PC-3 (cell line): ENCODE data around the gene MPPED2. TPM values are rescaled to one million over a fixed set of nuclear protein-coding genes. Genes with fewer than 3 reads are reported as not detected.

ENCODE experiments used
- ATAC-seq: fragments of 200-7000 bp; cut with Tn5 transposase; 2 replicates; pipeline ENCODE4 v1.9.1; 2020; ENCODE audit warnings: mild to moderate bottlenecking, moderate library complexity
- BruUV-seq: library from RNA; stranded (reverse); fragments of 400-500 nt; replicated peaks from 2 replicates; lab custom pipeline; 2021; lab: Mats Ljungman, UMichigan
- CTCF ChIA-PET: fragments of 300-600 bp; sonication (Branson Sonifier 250); formaldehyde crosslinking; loops from one replicate; lab custom pipeline; 2022; ENCODE audit warnings: antibody characterized with exemption; lab: Charles Lee
- POLR2A ChIA-PET: fragments of 300-600 bp; sonication (Branson Sonifier 250); formaldehyde crosslinking; loops from one replicate; lab custom pipeline; 2022; ENCODE audit warnings: antibody characterized with exemption; ENCODE audit not compliant: unreplicated experiment; lab: Charles Lee
- DNase-seq: peaks from one replicate; pipeline ENCODE4 v3.0.0-alpha.2; 2015
- H2AFZ ChIP-seq: fragments of 300-600 bp; sonication (generic); 2 replicates; pipeline ENCODE4 v1.6.0; 2016; ENCODE audit warnings: antibody characterized with exemption, low read length
- H3F3A ChIP-seq: fragments of 300-600 bp; sonication (generic); one replicate; pipeline ENCODE4 v1.6.0; 2017; ENCODE audit warnings: antibody characterized with exemption, low read length, control low read depth, mild to moderate bottlenecking; ENCODE audit not compliant: unreplicated experiment
- H3K27ac ChIP-seq: fragments of 300-600 bp; sonication (generic); 2 replicates; pipeline ENCODE4 v1.5.1; 2016; ENCODE audit warnings: mild to moderate bottlenecking, low read length
- H3K27me3 ChIP-seq: fragments of 300-600 bp; sonication (generic); 2 replicates; pipeline ENCODE4 v1.6.1; 2016; ENCODE audit warnings: low read length, mixed read lengths
- H3K36me3 ChIP-seq: fragments of 300-600 bp; sonication (generic); 2 replicates; pipeline ENCODE4 v1.6.1; 2016; ENCODE audit warnings: low read depth, mixed run types, low read length, mixed read lengths
- H3K4me1 ChIP-seq: fragments of 300-600 bp; sonication (generic); 2 replicates; pipeline ENCODE4 v1.5.1; 2016; ENCODE audit warnings: low read length; ENCODE audit not compliant: insufficient read depth
- H3K4me2 ChIP-seq: fragments of 300-600 bp; sonication (generic); 2 replicates; pipeline ENCODE4 v1.6.0; 2016; ENCODE audit warnings: low read length
- H3K4me3 ChIP-seq: fragments of 300-600 bp; sonication (generic); 2 replicates; pipeline ENCODE4 v1.5.1; 2016; ENCODE audit warnings: mild to moderate bottlenecking, low read length, mixed read lengths
- H3K79me2 ChIP-seq: fragments of 300-600 bp; sonication (generic); 2 replicates; pipeline ENCODE4 v1.6.1; 2017; ENCODE audit warnings: low read length, mixed read lengths
- H3K9ac ChIP-seq: fragments of 300-600 bp; sonication (generic); 2 replicates; pipeline ENCODE4 v1.6.0; 2016; ENCODE audit warnings: mild to moderate bottlenecking, low read length
- H3K9me2 ChIP-seq: fragments of 300-600 bp; sonication (generic); replicated peaks from 2 replicates; pipeline ENCODE4 v1.6.1; 2016; ENCODE audit warnings: mixed run types, low read length, mixed read lengths
- H3K9me3 ChIP-seq: fragments of 300-600 bp; sonication (generic); 2 replicates; pipeline ENCODE4 v1.6.1; 2016; ENCODE audit warnings: low read length, mixed read lengths
- H4K20me1 ChIP-seq: fragments of 300-600 bp; sonication (generic); 2 replicates; pipeline ENCODE4 v1.6.1; 2016; ENCODE audit warnings: low read length, mixed read lengths
- CTCF ChIP-seq: fragments of 300-600 bp; sonication (generic); conservative IDR thresholded peaks from 2 replicates; pipeline ENCODE4 v1.5.1; 2017; ENCODE audit warnings: antibody characterized with exemption, low read depth, mild to moderate bottlenecking, low read length
- EZH2 ChIP-seq: fragments of 300-600 bp; sonication (generic); IDR thresholded peaks from one replicate; pipeline ENCODE4 v1.6.1; 2017; ENCODE audit warnings: antibody characterized with exemption, mild to moderate bottlenecking, low read length; ENCODE audit not compliant: unreplicated experiment
- EZH2phosphoT487 ChIP-seq: fragments of 300-600 bp; sonication (generic); IDR thresholded peaks from 2 replicates; pipeline ENCODE4 v1.6.1; 2018; ENCODE audit warnings: mild to moderate bottlenecking, antibody characterized with exemption, low read length, borderline replicate concordance
- intact Hi-C: fragments of 100-400 bp; cut with micrococcal nuclease; formaldehyde crosslinking; loops from 2 replicates; pipeline ENCODE4 v1.9.0; 2023
- total RNA-seq: library from RNA; depleted of rRNA; stranded (reverse); fragments of >200 nt; gene quantifications from 2 replicates; pipeline ENCODE4 v1.2.3, GENCODE V29; 2014

The MPPED2 gene
- total RNA-seq, 1 experiment from 2014 or later = not detected

- H3K36me3 ChIP-seq = no peaks in the 10 kb centered on the region
- no peaks in the 10 kb centered on the region for H3K27me3 ChIP-seq
- DNase-seq (no peak), ATAC-seq (no peak)
- no peaks in the 10 kb centered on the region for H3K9me2 ChIP-seq
- no peak overlapping the region for H3K4me2 ChIP-seq
- no peak overlapping the region for H3K9ac ChIP-seq
- no peaks in the 10 kb centered on the region for H3K4me1 ChIP-seq
- TF ChIP-seq CTCF = no peak
- intact Hi-C loops = no loop called here
- CTCF ChIA-PET = no interaction called here
- BruUV-seq = no TSS peak
- H3K79me2 ChIP-seq = no peaks in the 10 kb centered on the region
- H3K9me3 ChIP-seq = no peaks in the 10 kb centered on the region
- H3F3A ChIP-seq = no peaks in the 10 kb centered on the region
- no peak overlapping the region for H2AFZ ChIP-seq
- H4K20me1 ChIP-seq = no peaks in the 10 kb centered on the region
- POLR2A ChIA-PET = no interaction called here
- no peak overlapping the region for H3K27ac ChIP-seq
- H3K4me3 ChIP-seq = no peak overlapping the region
Measured at GRCh38 chr11:30370164-30370563, 216.0 kb downstream of the MPPED2 start.

DNA sequence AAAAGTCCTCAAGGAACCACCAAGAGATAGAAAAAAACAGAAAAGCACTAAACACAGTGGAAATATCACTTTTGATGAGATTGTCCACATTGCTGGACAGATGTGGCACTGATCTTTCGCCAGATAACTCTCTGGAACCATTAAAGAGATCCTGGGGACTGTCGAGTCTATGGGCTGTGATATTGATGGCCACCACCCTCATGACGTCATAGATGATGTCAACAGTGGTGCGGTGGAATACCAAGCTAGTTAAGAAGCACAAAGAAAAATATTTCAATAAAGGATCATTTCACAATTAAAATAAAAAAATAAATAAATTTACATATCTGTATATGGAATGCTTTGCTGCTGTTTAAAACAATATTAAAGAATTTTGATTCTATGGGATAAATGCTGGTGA is 217.8 kb downstream of the MPPED2 start:
- H3K36me3 ChIP-seq = no peaks in the 10 kb centered on the region
- H3K9me3 ChIP-seq = no peaks in the 10 kb centered on the region
- ATAC-seq (no peak), DNase-seq (no peak)
- CTCF ChIA-PET = no interaction called here
- H3K9ac ChIP-seq = no peak overlapping the region
- no peaks in the 10 kb centered on the region for H3K79me2 ChIP-seq
- H3K9me2 ChIP-seq = no peaks in the 10 kb centered on the region
- H3F3A ChIP-seq = no peaks in the 10 kb centered on the region
- H2AFZ ChIP-seq = no peak overlapping the region
- no TSS peak for BruUV-seq
- H3K27me3 ChIP-seq = no peaks in the 10 kb centered on the region
- POLR2A ChIA-PET = no interaction called here
- no peak overlapping the region for H3K27ac ChIP-seq
- TF ChIP-seq EZH2 (no peak), CTCF (no peak), EZH2phosphoT487 (no peak)
- H4K20me1 ChIP-seq = no peaks in the 10 kb centered on the region
- intact Hi-C loops = no loop called here
- no peaks in the 10 kb centered on the region for H3K4me1 ChIP-seq
- H3K4me3 ChIP-seq = no peak overlapping the region
- no peak overlapping the region for H3K4me2 ChIP-seq

DNA sequence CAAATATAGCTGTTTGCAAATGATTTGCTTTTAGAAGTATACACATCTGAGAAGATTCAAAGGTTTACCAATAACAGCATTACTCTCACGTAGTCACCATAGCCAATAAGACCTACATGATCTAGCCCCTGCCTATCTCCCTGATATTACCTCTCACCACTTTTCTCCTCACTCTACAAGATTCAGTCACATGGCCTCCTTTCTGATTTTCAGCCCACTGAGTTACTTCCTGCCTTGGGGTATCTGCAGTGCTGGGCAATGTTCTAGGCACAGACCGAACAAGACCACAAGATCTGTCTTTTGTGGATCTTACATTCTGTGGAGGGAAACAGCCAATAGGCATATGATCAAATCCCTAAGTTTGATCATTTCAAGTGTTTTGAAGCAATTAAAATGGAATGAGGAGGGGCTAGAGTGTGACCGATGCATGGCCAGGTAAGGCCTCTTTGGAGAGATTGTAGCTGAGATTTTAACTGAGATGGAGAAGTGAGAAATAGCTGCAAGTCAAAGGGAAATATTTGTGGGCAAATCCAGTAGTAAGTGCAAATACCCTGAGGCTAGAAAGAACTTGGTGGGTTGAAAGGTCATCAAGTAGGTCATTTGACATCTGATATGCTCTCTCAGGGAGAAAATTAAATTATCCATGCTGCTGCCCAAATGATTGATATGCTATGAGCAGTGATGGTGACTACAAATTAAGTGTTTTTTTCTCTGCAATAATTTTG is 220.2 kb downstream of the MPPED2 start:
- ATAC-seq = no peak
- Histone ChIP-seq H3K9me3 (no peaks in the 10 kb centered on the region), H2AFZ (no peak overlapping the region), H3K27ac (no peak overlapping the region), H4K20me1 (no peaks in the 10 kb centered on the region), H3K4me3 (no peak overlapping the region), H3K9ac (no peak overlapping the region), H3F3A (no peaks in the 10 kb centered on the region), H3K9me2 (no peaks in the 10 kb centered on the region), H3K36me3 (no peaks in the 10 kb centered on the region), H3K4me2 (no peak overlapping the region), H3K4me1 (no peaks in the 10 kb centered on the region), H3K27me3 (no peaks in the 10 kb centered on the region), H3K79me2 (no peaks in the 10 kb centered on the region)
- TF ChIP-seq EZH2 = no peak
- DNase-seq = no peak
- intact Hi-C loops = no loop called here
- BruUV-seq = no TSS peak
- ChIA-PET CTCF (no interaction called here), POLR2A (no interaction called here)
